GM12878 (cell line): Measurements from ENCODE around the gene RPA3. TPM values are rescaled to one million over a fixed set of nuclear protein-coding genes. Genes with fewer than 3 reads are reported as not detected.

Experiments
- ATAC-seq: fragments of 200-7000 bp; cut with Tn5 transposase; 3 replicates; pipeline ENCODE4 v1.9.1; 2020; ENCODE audit warnings: mild to moderate bottlenecking, moderate library complexity
- BruUV-seq: library from RNA; stranded (reverse); fragments of 400-500 nt; replicated peaks from 2 replicates; lab custom pipeline; 2021; lab: Mats Ljungman, UMichigan
- CTCF ChIA-PET: fragments of 300-600 bp; sonication (Branson Sonifier 250); formaldehyde crosslinking; extraction: SDS; loops from one replicate; lab custom pipeline; 2021; ENCODE audit warnings: inconsistent platforms; lab: Yijun Ruan, JAX
- POLR2A ChIA-PET: fragments of 350-600 bp; formaldehyde crosslinking; extraction: SDS; loops from one replicate; lab custom pipeline; 2021; ENCODE audit warnings: inconsistent platforms; lab: Charles Lee
- RAD21 ChIA-PET: fragments of 300-600 bp; sonication (Branson Sonifier 250); formaldehyde crosslinking; loops from one replicate; lab custom pipeline; 2023; ENCODE audit warnings: antibody characterized with exemption; ENCODE audit not compliant: unreplicated experiment; lab: Charles Lee
- SMC1A ChIA-PET: fragments of 300-600 bp; sonication (Branson Sonifier 250); formaldehyde crosslinking; loops from one replicate; lab custom pipeline; 2023; ENCODE audit not compliant: unreplicated experiment, uncharacterized antibody; lab: Charles Lee
- DNase-seq: peaks from one replicate; pipeline ENCODE4 v3.0.0-alpha.2; 2011; ENCODE audit warnings: low read depth, low spot score
- FAIRE-seq: peaks from 3 replicates; lab custom pipeline; 2011; peaks lifted over from hg19 to GRCh38; lab: Jason Lieb, UNC
- H2AFZ ChIP-seq: 2 replicates; pipeline ENCODE4 v1.6.0; 2011; ENCODE audit warnings: low read depth, low read length, control low read depth; ENCODE audit not compliant: control insufficient read depth
- H3K27ac ChIP-seq: 2 replicates; pipeline ENCODE4 v1.5.1; 2011; ENCODE audit warnings: control low read depth; ENCODE audit not compliant: control insufficient read depth, insufficient read depth
- H3K27me3 ChIP-seq, 2 experiments: replicated peaks in 1 of 2; 2 replicates each; pipeline versions ENCODE4 v1.6.0 to v1.6.1; 2011; ENCODE audit warnings: low read length in 1 of 2; ENCODE audit not compliant: control insufficient read depth in 2 of 2, insufficient read depth in 2 of 2
- H3K36me3 ChIP-seq, 2 experiments: 2 replicates each; pipeline ENCODE4 v1.5.1; 2011; ENCODE audit warnings: low read length in 1 of 2; ENCODE audit not compliant: control insufficient read depth in 2 of 2, insufficient read depth in 2 of 2
- H3K4me1 ChIP-seq: 2 replicates; pipeline ENCODE4 v1.6.1; 2011; ENCODE audit warnings: mild to moderate bottlenecking, low read length, moderate library complexity, mixed read lengths; ENCODE audit not compliant: control insufficient read depth, insufficient read depth
- H3K4me2 ChIP-seq: 2 replicates; pipeline ENCODE4 v1.6.0; 2011; ENCODE audit warnings: control low read depth; ENCODE audit not compliant: control insufficient read depth, insufficient read depth
- H3K4me3 ChIP-seq: fragments of 200-600 bp; sonication (generic); 2 replicates; pipeline ENCODE4 v1.5.1; 2016
- H3K79me2 ChIP-seq: 2 replicates; pipeline ENCODE4 v1.6.0; 2011; ENCODE audit warnings: low read length; ENCODE audit not compliant: control insufficient read depth, insufficient read depth
- H3K9ac ChIP-seq: 2 replicates; pipeline ENCODE4 v1.8.0; 2011; ENCODE audit warnings: low read length, control low read depth, mixed read lengths; ENCODE audit not compliant: control insufficient read depth, insufficient read depth
- H3K9me3 ChIP-seq: replicated peaks from 3 replicates; pipeline ENCODE4 v1.5.1; 2011; ENCODE audit warnings: mild to moderate bottlenecking, low read length; ENCODE audit not compliant: control insufficient read depth, insufficient read depth
- H4K20me1 ChIP-seq: 2 replicates; pipeline ENCODE4 v1.6.0; 2011; ENCODE audit not compliant: control insufficient read depth, insufficient read depth
- CBFB ChIP-seq: IDR thresholded peaks from 2 replicates; pipeline ENCODE4 v1.6.1; 2016; ENCODE audit warnings: antibody characterized with exemption, low read depth
- CREB1 ChIP-seq: IDR thresholded peaks from 2 replicates; pipeline ENCODE4 v1.6.1; 2012; ENCODE audit warnings: low read depth, mild to moderate bottlenecking, inconsistent platforms
- CREM ChIP-seq: IDR thresholded peaks from 2 replicates; pipeline ENCODE4 v1.6.1; 2014; ENCODE audit warnings: antibody characterized with exemption, low read depth
- HDAC6 ChIP-seq: fragments of 200-600 bp; sonication (generic); IDR thresholded peaks from one replicate; pipeline ENCODE4 v1.8.0; 2017; ENCODE audit warnings: antibody characterized with exemption; ENCODE audit not compliant: unreplicated experiment
- JUNB ChIP-seq: IDR thresholded peaks from 2 replicates; pipeline ENCODE4 v1.6.1; 2016; ENCODE audit warnings: antibody characterized with exemption, mild to moderate bottlenecking
- MXI1 ChIP-seq: fragments of 150-350 bp; IDR thresholded peaks from 2 replicates; pipeline ENCODE4 v1.6.1; 2011; ENCODE audit warnings: low read depth, mild to moderate bottlenecking, inconsistent platforms, low read length, improper control_type of control experiment
- RAD21 ChIP-seq: IDR thresholded peaks from 2 replicates; pipeline ENCODE4 v1.6.1; 2011; ENCODE audit warnings: mild to moderate bottlenecking, low read depth, low read length, moderate library complexity; ENCODE audit not compliant: insufficient read depth
- SMC3 ChIP-seq: IDR thresholded peaks from 2 replicates; pipeline ENCODE4 v1.6.1; 2011; ENCODE audit warnings: low read length, improper control_type of control experiment, borderline replicate concordance
- STAT1 ChIP-seq: fragments of 450-650 bp; conservative IDR thresholded peaks from 2 replicates; pipeline ENCODE4 v1.6.1; 2014; ENCODE audit warnings: antibody characterized with exemption, mild to moderate bottlenecking
- TCF7 ChIP-seq: IDR thresholded peaks from 2 replicates; pipeline ENCODE4 v1.6.1; 2014; ENCODE audit warnings: antibody characterized with exemption, borderline replicate concordance
- ZNF217 ChIP-seq: fragments of 450-650 bp; IDR thresholded peaks from 2 replicates; pipeline ENCODE4 v1.6.1; 2017; ENCODE audit warnings: antibody characterized with exemption, mild to moderate bottlenecking
- WGBS: methylation state at CpG from one replicate; pipeline ENCODE4 v1.1.6; 2016; ENCODE audit warnings: low lambda C conversion rate; ENCODE audit not compliant: insufficient replicate concordance, insufficient coverage; ENCODE audit errors: missing lambda C conversion rate; 5-methylcytosine and 5-hydroxymethylcytosine counted together
- in situ Hi-C: fragments of 300-500 bp; cut with MboI; formaldehyde crosslinking; loops from 9 replicates; pipeline ENCODE4 v1.14.3; 2018; ENCODE audit warnings: mixed read lengths
- intact Hi-C: fragments of 100-400 bp; cut with micrococcal nuclease; formaldehyde crosslinking; loops from one replicate; pipeline ENCODE4 v1.14.2; 2022; ENCODE audit not compliant: unreplicated experiment
- polyA plus RNA-seq, 11 experiments: library from polyadenylated mRNA; depleted of rRNA in 4 of 11; unstranded in 6 of 11; stranded (reverse) in 5 of 11; fragments of >200 nt; fragmentation: Nextera tagmentation in 4 of 11; fragmentation: Illumina TruSeq in 1 of 11; extraction: Ambion mirVana in 4 of 11; extraction: Trizol in 1 of 11; gene quantifications; 1 replicate in 1 of 11; 2 replicates in 10 of 11; pipeline versions ENCODE4 v1.2.1 to v1.2.3, GENCODE V29; 2011 to 2016; ENCODE audit warnings: inconsistent platforms in 2 of 11, missing spikeins in 2 of 11, low read depth in 1 of 11
- total RNA-seq, 4 experiments: library from RNA; depleted of rRNA in 3 of 4; stranded (reverse); fragments of >200 nt in 3 of 4; fragmentation: Illumina TruSeq in 1 of 4; extraction: Trizol in 1 of 4; gene quantifications; 2 replicates each; pipeline versions ENCODE4 v1.2.1 to v1.2.3, GENCODE V29; 2013 to 2021
- TF ChIP-seq, protein P1 (sequence below), 3 experiments: IDR thresholded peaks in 2 of 3; conservative IDR thresholded peaks in 1 of 3; 2 replicates each; pipeline ENCODE4 v1.5.1; 2011; ENCODE audit warnings: low read depth in 3 of 3, low read length in 3 of 3, mild to moderate bottlenecking in 3 of 3, control low read depth in 2 of 3, moderate library complexity in 2 of 3, inconsistent platforms in 1 of 3, mixed read lengths in 1 of 3; ENCODE audit not compliant: control insufficient read depth in 2 of 3, insufficient read depth in 1 of 3; ENCODE audit errors: extremely low read depth in 1 of 3
- TF ChIP-seq, protein P2 (sequence below): IDR thresholded peaks from 2 replicates; pipeline ENCODE4 v1.6.1; 2012; ENCODE audit warnings: low read depth, low read length, improper control_type of control experiment
- TF ChIP-seq, protein P3 (sequence below): fragments of 150-350 bp; IDR thresholded peaks from 2 replicates; pipeline ENCODE4 v1.6.1; 2014; ENCODE audit warnings: mild to moderate bottlenecking, low read depth, low read length
- TF ChIP-seq, protein P4 (sequence below): fragments of 450-650 bp; IDR thresholded peaks from 2 replicates; pipeline ENCODE4 v1.6.1; 2018; ENCODE audit warnings: mild to moderate bottlenecking, low read depth, moderate library complexity; ENCODE audit not compliant: partially characterized antibody

RPA3 gene
- total and polyA plus RNA-seq, 10 of the 15 experiments (the other 5 are each of a cell fraction or from before 2014, with no cell fraction given), result 60.2 to 343 (median 112) TPM

DNA sequence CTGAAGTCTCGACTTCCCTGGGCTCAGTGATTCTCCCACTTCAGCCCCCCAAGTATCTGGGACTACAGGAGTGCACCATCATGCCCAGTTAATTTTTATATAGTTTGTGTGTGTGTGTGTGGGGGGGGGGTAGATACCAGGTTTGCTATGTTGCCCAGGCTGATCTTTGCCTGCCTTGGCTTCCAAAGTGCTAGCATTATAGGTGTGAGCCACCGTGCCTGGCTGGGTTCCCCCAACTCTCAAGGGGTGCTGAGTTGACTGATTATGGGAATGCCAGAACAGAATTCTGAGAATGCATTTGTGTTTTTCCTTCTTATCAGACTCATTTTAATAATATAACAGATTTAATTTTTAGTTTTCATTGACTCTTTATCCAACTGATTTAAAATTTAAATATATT is 19.5 kb downstream of the RPA3 start (continued):
- TF ChIP-seq, protein P1, sequence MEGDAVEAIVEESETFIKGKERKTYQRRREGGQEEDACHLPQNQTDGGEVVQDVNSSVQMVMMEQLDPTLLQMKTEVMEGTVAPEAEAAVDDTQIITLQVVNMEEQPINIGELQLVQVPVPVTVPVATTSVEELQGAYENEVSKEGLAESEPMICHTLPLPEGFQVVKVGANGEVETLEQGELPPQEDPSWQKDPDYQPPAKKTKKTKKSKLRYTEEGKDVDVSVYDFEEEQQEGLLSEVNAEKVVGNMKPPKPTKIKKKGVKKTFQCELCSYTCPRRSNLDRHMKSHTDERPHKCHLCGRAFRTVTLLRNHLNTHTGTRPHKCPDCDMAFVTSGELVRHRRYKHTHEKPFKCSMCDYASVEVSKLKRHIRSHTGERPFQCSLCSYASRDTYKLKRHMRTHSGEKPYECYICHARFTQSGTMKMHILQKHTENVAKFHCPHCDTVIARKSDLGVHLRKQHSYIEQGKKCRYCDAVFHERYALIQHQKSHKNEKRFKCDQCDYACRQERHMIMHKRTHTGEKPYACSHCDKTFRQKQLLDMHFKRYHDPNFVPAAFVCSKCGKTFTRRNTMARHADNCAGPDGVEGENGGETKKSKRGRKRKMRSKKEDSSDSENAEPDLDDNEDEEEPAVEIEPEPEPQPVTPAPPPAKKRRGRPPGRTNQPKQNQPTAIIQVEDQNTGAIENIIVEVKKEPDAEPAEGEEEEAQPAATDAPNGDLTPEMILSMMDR (IDR thresholded peaks at IDR 0.05 in 2 of 3, conservative IDR thresholded peaks at IDR 0.05 in 1 of 3; ENCODE audit: control insufficient read depth in 2 of 3, extremely low read depth in 1 of 3, insufficient read depth in 1 of 3, low read depth in 3 of 3, low read length in 3 of 3), result no peak

DNA sequence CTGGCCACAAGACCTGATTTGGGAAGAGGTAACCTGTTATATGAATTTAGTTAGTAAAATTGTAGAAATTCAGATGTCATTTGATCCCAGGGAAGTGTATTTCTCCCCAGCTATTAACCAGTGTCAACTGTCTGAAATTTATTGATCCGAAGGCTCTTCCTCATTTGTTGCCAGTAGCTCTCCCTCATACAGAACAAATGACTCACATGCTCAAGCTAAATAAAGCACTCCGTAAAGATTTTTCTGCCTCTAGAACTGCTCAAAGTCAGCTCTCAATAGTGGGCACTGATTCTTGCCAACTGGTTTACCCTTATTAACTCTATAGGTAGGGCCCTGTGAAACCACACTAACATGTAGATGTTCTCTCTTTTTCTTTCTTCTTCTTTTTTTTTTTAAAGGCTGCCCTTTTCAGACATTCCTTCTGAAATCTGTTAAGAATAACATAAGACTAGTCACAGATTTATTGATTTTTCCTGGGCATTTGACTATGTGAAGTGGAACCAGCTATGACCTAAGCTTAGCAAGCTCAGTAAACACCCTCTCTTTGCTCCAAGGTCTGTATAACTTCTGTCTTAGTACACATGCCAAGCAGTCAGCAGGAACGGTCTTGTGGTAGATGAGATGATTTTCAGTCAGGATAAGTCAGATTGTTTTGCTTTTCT is 21.8 kb downstream of the RPA3 start:
- BruUV-seq, result no TSS peak
- H4K20me1 ChIP-seq, result no peaks in the 10 kb centered on the region
- H3K27me3 ChIP-seq, result no peaks in the 10 kb centered on the region
- FAIRE-seq (no peak), ATAC-seq (no peak), DNase-seq (no peak)
- H3K27ac ChIP-seq, result no peak overlapping the region
- H2AFZ ChIP-seq, result no peak overlapping the region
- no peak overlapping the region for H3K4me3 ChIP-seq
- H3K4me1 ChIP-seq, result peaks cover 5% of the 10 kb centered on the region
- no peaks in the 10 kb centered on the region for H3K79me2 ChIP-seq
- no peaks in the 10 kb centered on the region; the same call in 2 of the 3 replicates for H3K9me3 ChIP-seq
- ChIA-PET POLR2A (interaction anchor here (0.6 kb wide), 1 partner anchor 23 kb away, joined by 3 read pairs; no protein-coding TSS in a partner anchor), CTCF (interaction anchor here (0.7 to 2.2 kb wide), 3 partner anchors 15 to 520 kb away, joined by 3 to 11 read pairs (median 3); no protein-coding TSS in a partner anchor), SMC1A (interaction anchor here (0.6 to 4.3 kb wide), 9 partner anchors 7 to 1866 kb away, joined by 3 to 37 read pairs (median 3); no protein-coding TSS in a partner anchor), RAD21 (interaction anchor here (1.4 to 1.5 kb wide), 2 partner anchors 15 to 22 kb away, joined by 4 read pairs; partner anchors contain the start of gene RPA3)
- no peaks in the 10 kb centered on the region for H3K36me3 ChIP-seq
- intact Hi-C loops, result no loop called here
- no peak overlapping the region for H3K4me2 ChIP-seq
- 100% methylated on average over 3 of the region's 3 CpGs for WGBS
- no peak overlapping the region for H3K9ac ChIP-seq
- in situ Hi-C loops, result no loop called here
- TF ChIP-seq, protein P2, sequence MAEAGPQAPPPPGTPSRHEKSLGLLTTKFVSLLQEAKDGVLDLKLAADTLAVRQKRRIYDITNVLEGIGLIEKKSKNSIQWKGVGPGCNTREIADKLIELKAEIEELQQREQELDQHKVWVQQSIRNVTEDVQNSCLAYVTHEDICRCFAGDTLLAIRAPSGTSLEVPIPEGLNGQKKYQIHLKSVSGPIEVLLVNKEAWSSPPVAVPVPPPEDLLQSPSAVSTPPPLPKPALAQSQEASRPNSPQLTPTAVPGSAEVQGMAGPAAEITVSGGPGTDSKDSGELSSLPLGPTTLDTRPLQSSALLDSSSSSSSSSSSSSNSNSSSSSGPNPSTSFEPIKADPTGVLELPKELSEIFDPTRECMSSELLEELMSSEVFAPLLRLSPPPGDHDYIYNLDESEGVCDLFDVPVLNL, result no peak
- TF ChIP-seq TCF7, result no peak
- no peak for TF ChIP-seq MXI1
- TF ChIP-seq, protein P3, sequence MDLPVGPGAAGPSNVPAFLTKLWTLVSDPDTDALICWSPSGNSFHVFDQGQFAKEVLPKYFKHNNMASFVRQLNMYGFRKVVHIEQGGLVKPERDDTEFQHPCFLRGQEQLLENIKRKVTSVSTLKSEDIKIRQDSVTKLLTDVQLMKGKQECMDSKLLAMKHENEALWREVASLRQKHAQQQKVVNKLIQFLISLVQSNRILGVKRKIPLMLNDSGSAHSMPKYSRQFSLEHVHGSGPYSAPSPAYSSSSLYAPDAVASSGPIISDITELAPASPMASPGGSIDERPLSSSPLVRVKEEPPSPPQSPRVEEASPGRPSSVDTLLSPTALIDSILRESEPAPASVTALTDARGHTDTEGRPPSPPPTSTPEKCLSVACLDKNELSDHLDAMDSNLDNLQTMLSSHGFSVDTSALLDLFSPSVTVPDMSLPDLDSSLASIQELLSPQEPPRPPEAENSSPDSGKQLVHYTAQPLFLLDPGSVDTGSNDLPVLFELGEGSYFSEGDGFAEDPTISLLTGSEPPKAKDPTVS, result no peak
- TF ChIP-seq RAD21, result no peak
- no peak for TF ChIP-seq HDAC6
- TF ChIP-seq SMC3, result no peak
- TF ChIP-seq STAT1, result no peak
- no peak for TF ChIP-seq JUNB
- no peak for TF ChIP-seq ZNF217
- no peak for TF ChIP-seq CREB1
- no peak for TF ChIP-seq CREM
- no peak for TF ChIP-seq CBFB
- TF ChIP-seq, protein P4, sequence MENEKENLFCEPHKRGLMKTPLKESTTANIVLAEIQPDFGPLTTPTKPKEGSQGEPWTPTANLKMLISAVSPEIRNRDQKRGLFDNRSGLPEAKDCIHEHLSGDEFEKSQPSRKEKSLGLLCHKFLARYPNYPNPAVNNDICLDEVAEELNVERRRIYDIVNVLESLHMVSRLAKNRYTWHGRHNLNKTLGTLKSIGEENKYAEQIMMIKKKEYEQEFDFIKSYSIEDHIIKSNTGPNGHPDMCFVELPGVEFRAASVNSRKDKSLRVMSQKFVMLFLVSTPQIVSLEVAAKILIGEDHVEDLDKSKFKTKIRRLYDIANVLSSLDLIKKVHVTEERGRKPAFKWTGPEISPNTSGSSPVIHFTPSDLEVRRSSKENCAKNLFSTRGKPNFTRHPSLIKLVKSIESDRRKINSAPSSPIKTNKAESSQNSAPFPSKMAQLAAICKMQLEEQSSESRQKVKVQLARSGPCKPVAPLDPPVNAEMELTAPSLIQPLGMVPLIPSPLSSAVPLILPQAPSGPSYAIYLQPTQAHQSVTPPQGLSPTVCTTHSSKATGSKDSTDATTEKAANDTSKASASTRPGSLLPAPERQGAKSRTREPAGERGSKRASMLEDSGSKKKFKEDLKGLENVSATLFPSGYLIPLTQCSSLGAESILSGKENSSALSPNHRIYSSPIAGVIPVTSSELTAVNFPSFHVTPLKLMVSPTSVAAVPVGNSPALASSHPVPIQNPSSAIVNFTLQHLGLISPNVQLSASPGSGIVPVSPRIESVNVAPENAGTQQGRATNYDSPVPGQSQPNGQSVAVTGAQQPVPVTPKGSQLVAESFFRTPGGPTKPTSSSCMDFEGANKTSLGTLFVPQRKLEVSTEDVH, result no peak
